IMR-90 (cell line): ENCODE results near the gene PIK3CB. TPM values are rescaled to one million over a fixed set of nuclear protein-coding genes. Genes with fewer than 3 reads are reported as not detected.

ENCODE experiments used
- ATAC-seq: fragments of 200-7000 bp; cut with Tn5 transposase; 2 replicates; pipeline ENCODE4 v1.9.1; 2020; ENCODE audit warnings: low read depth, mild to moderate bottlenecking, moderate library complexity
- BruUV-seq: library from RNA; stranded (reverse); fragments of 400-500 nt; replicated peaks from 2 replicates; lab custom pipeline; 2021; lab: Mats Ljungman, UMichigan
- CTCF ChIA-PET: fragments of 300-600 bp; formaldehyde crosslinking; extraction: SDS; loops from one replicate; lab custom pipeline; 2021; ENCODE audit warnings: antibody characterized with exemption; lab: Yijun Ruan, JAX
- POLR2A ChIA-PET: fragments of 300-600 bp; sonication (Branson Sonifier 250); formaldehyde crosslinking; loops from one replicate; lab custom pipeline; 2022; ENCODE audit warnings: antibody characterized with exemption; ENCODE audit not compliant: unreplicated experiment; lab: Charles Lee
- DNase-seq: peaks from one replicate; pipeline ENCODE4 v3.0.0; 2013
- H2AFZ ChIP-seq: replicated peaks from 2 replicates; pipeline ENCODE3; 2013; ENCODE audit warnings: low read length, mild to moderate bottlenecking; ENCODE audit not compliant: poor library complexity
- H2AK5ac ChIP-seq: 2 replicates; pipeline ENCODE4 v1.6.1; 2013; ENCODE audit warnings: low read depth, low read length, inconsistent platforms
- H2AK9ac ChIP-seq: replicated peaks from 2 replicates; pipeline ENCODE3; 2013; ENCODE audit warnings: mild to moderate bottlenecking, low read depth, low read length, moderate library complexity; ENCODE audit not compliant: poor library complexity
- H2BK120ac ChIP-seq: 2 replicates; pipeline ENCODE4 v1.6.1; 2013; ENCODE audit warnings: low read depth, low read length, inconsistent platforms
- H2BK15ac ChIP-seq: 3 replicates; pipeline ENCODE4 v1.6.1; 2013; ENCODE audit warnings: low read depth, low read length, inconsistent platforms
- H2BK20ac ChIP-seq: 2 replicates; pipeline ENCODE4 v1.6.1; 2013; ENCODE audit warnings: low read depth, mild to moderate bottlenecking, inconsistent platforms, low read length, moderate library complexity
- H2BK5ac ChIP-seq: 2 replicates; pipeline ENCODE4 v1.6.1; 2013; ENCODE audit warnings: mild to moderate bottlenecking, low read depth, low read length, inconsistent platforms; ENCODE audit not compliant: poor library complexity, severe bottlenecking
- H3K14ac ChIP-seq: replicated peaks from 2 replicates; pipeline ENCODE4 v1.6.1; 2013; ENCODE audit warnings: low read depth, low read length, inconsistent platforms
- H3K18ac ChIP-seq: 2 replicates; pipeline ENCODE4 v1.6.1; 2013; ENCODE audit warnings: low read depth, low read length, control low read depth
- H3K23ac ChIP-seq: 2 replicates; pipeline ENCODE4 v1.6.1; 2013; ENCODE audit warnings: low read depth, low read length, inconsistent platforms
- H3K27ac ChIP-seq: 2 replicates; pipeline ENCODE4 v1.5.1; 2013; ENCODE audit warnings: mild to moderate bottlenecking, control low read depth, low read length; ENCODE audit not compliant: insufficient read depth
- H3K27me3 ChIP-seq: 2 replicates; pipeline ENCODE4 v1.6.1; 2013; ENCODE audit warnings: low read length; ENCODE audit not compliant: control insufficient read depth, insufficient read depth
- H3K36me3 ChIP-seq: 2 replicates; pipeline ENCODE4 v1.6.1; 2013; ENCODE audit warnings: low read length, mixed read lengths; ENCODE audit not compliant: control insufficient read depth, insufficient read depth
- H3K4ac ChIP-seq: 2 replicates; pipeline ENCODE4 v1.6.1; 2013; ENCODE audit warnings: low read depth, low read length, inconsistent platforms
- H3K4me1 ChIP-seq: 2 replicates; pipeline ENCODE4 v1.6.1; 2013; ENCODE audit warnings: low read length, mixed read lengths; ENCODE audit not compliant: control insufficient read depth, insufficient read depth
- H3K4me2 ChIP-seq: 2 replicates; pipeline ENCODE4 v1.6.1; 2013; ENCODE audit warnings: low read depth, mild to moderate bottlenecking, control low read depth, low read length, moderate library complexity
- H3K4me3 ChIP-seq: 2 replicates; pipeline ENCODE4 v1.5.1; 2013; ENCODE audit warnings: low read depth, mild to moderate bottlenecking, control low read depth, low read length, moderate library complexity; ENCODE audit not compliant: insufficient read depth
- H3K56ac ChIP-seq: 2 replicates; pipeline ENCODE4 v1.6.1; 2013; ENCODE audit warnings: low read length, inconsistent platforms; ENCODE audit not compliant: insufficient read depth; ENCODE audit errors: extremely low read depth
- H3K79me1 ChIP-seq, 2 experiments: 2 replicates each; pipeline ENCODE4 v1.6.1; 2013; ENCODE audit warnings: low read length in 2 of 2, inconsistent platforms in 1 of 2, low read depth in 1 of 2
- H3K9ac ChIP-seq: 2 replicates; pipeline ENCODE4 v1.6.1; 2013; ENCODE audit warnings: low read depth, low read length, control low read depth
- H3K9me1 ChIP-seq: 2 replicates; pipeline ENCODE4 v1.6.1; 2013; ENCODE audit warnings: low read length, inconsistent platforms; ENCODE audit not compliant: insufficient read depth
- H3K9me3 ChIP-seq: 2 replicates; pipeline ENCODE4 v1.6.1; 2013; ENCODE audit warnings: low read length; ENCODE audit not compliant: control insufficient read depth, insufficient read depth
- H4K20me1 ChIP-seq: 2 replicates; pipeline ENCODE4 v1.6.1; 2013; ENCODE audit warnings: low read length, inconsistent platforms; ENCODE audit not compliant: insufficient read depth
- H4K5ac ChIP-seq: 2 replicates; pipeline ENCODE4 v1.6.1; 2013; ENCODE audit warnings: mild to moderate bottlenecking, low read depth, low read length, control low read depth
- H4K8ac ChIP-seq, 2 experiments: 2 replicates each; pipeline ENCODE4 v1.6.1; 2013; ENCODE audit warnings: low read depth in 2 of 2, low read length in 2 of 2, control low read depth in 1 of 2, inconsistent platforms in 1 of 2
- H4K91ac ChIP-seq: 2 replicates; pipeline ENCODE4 v1.6.1; 2013; ENCODE audit warnings: low read depth, low read length, inconsistent platforms; ENCODE audit not compliant: insufficient read depth
- BHLHE40 ChIP-seq: fragments of 150-350 bp; IDR thresholded peaks from 2 replicates; pipeline ENCODE4 v1.6.1; 2016; ENCODE audit warnings: mild to moderate bottlenecking, low read depth, low read length
- CEBPB ChIP-seq: IDR thresholded peaks from 2 replicates; pipeline ENCODE4 v1.6.1; 2012; ENCODE audit warnings: low read depth, low read length, improper control_type of control experiment
- CHD1 ChIP-seq: IDR thresholded peaks from 2 replicates; pipeline ENCODE4 v1.6.1; 2012; ENCODE audit warnings: low read depth, low read length, improper control_type of control experiment
- CTCF ChIP-seq: conservative IDR thresholded peaks from 2 replicates; pipeline ENCODE4 v1.5.1; 2012; ENCODE audit warnings: mild to moderate bottlenecking, low read depth, low read length, improper control_type of control experiment
- ELK1 ChIP-seq: fragments of 150-350 bp; IDR thresholded peaks from 2 replicates; pipeline ENCODE4 v1.6.1; 2016; ENCODE audit warnings: low read depth, mild to moderate bottlenecking, low read length, moderate library complexity, borderline replicate concordance
- FOS ChIP-seq: fragments of 150-350 bp; IDR thresholded peaks from 2 replicates; pipeline ENCODE4 v1.6.1; 2016; ENCODE audit warnings: low read depth, low read length
- MAFK ChIP-seq: IDR thresholded peaks from 2 replicates; pipeline ENCODE4 v1.6.1; 2012; ENCODE audit warnings: low read depth, low read length, improper control_type of control experiment
- MAZ ChIP-seq: IDR thresholded peaks from 2 replicates; pipeline ENCODE4 v1.6.1; 2012; ENCODE audit warnings: low read depth, mild to moderate bottlenecking, low read length, improper control_type of control experiment, moderate library complexity, borderline replicate concordance
- MXI1 ChIP-seq: IDR thresholded peaks from 2 replicates; pipeline ENCODE4 v1.6.1; 2012; ENCODE audit warnings: low read depth, mild to moderate bottlenecking, low read length, moderate library complexity, borderline replicate concordance
- NFE2L2 ChIP-seq: fragments of 150-350 bp; IDR thresholded peaks from 2 replicates; pipeline ENCODE4 v1.6.1; 2016; ENCODE audit warnings: low read depth, mild to moderate bottlenecking, low read length
- POLR2A ChIP-seq: IDR thresholded peaks from 2 replicates; pipeline ENCODE4 v1.6.1; 2012; ENCODE audit warnings: mild to moderate bottlenecking, low read depth, low read length
- RAD21 ChIP-seq: IDR thresholded peaks from 2 replicates; pipeline ENCODE4 v1.6.1; 2012; ENCODE audit warnings: low read length, improper control_type of control experiment
- RCOR1 ChIP-seq: IDR thresholded peaks from 2 replicates; pipeline ENCODE4 v1.6.1; 2012; ENCODE audit warnings: mild to moderate bottlenecking, low read length, improper control_type of control experiment; ENCODE audit not compliant: insufficient replicate concordance
- RFX5 ChIP-seq: IDR thresholded peaks from 2 replicates; pipeline ENCODE4 v1.8.0; 2012; ENCODE audit warnings: low read depth, mild to moderate bottlenecking, low read length, moderate library complexity
- SMC3 ChIP-seq: fragments of 150-350 bp; IDR thresholded peaks from 2 replicates; pipeline ENCODE4 v1.6.1; 2016; ENCODE audit warnings: low read depth, mild to moderate bottlenecking, antibody characterized with exemption, low read length, moderate library complexity
- WGBS, 2 experiments: methylation state at CpG; one replicate each; pipeline versions ENCODE4 v1.1.5 to v1.1.7; 2013; ENCODE audit warnings: missing lambda C conversion rate in 2 of 2; ENCODE audit not compliant: insufficient read length in 1 of 2; ENCODE audit errors: extremely low coverage in 2 of 2; 5-methylcytosine and 5-hydroxymethylcytosine counted together
- dilution Hi-C: fragments of 300-500 bp; cut with HindIII; formaldehyde crosslinking; loops from one replicate; pipeline ENCODE4 v1.14.3; 2018; ENCODE audit warnings: low sequenced_read_pairs; ENCODE audit not compliant: unreplicated experiment
- in situ Hi-C: fragments of 300-500 bp; cut with MboI; formaldehyde crosslinking; loops from 3 replicates; pipeline ENCODE4 v1.14.3; 2019; ENCODE audit warnings: low sequenced_read_pairs, inconsistent platforms, mixed read lengths
- intact Hi-C: fragments of 100-400 bp; cut with micrococcal nuclease; formaldehyde crosslinking; loops from 2 replicates; pipeline ENCODE4 v1.10.0; 2022
- polyA plus RNA-seq, 3 experiments: library from polyadenylated mRNA; depleted of rRNA; stranded (reverse); fragments of >200 nt; gene quantifications; 2 replicates each; pipeline ENCODE4 v1.2.3, GENCODE V29; 2012; ENCODE audit warnings: low replicate concordance in 1 of 3
- total RNA-seq: library from RNA; depleted of rRNA; stranded (reverse); fragments of >200 nt; gene quantifications from 2 replicates; pipeline ENCODE4 v1.2.3, GENCODE V29; 2012
- TF ChIP-seq, protein P1 (sequence below): fragments of 150-350 bp; IDR thresholded peaks from 2 replicates; pipeline ENCODE4 v1.6.1; 2017; ENCODE audit warnings: mild to moderate bottlenecking, antibody characterized with exemption, low read length, low read depth

The PIK3CB gene
- total and polyA plus RNA-seq, 2 of the 4 experiments (the other 2 are of a cell fraction), result 6.3 to 6.8 TPM

DNA sequence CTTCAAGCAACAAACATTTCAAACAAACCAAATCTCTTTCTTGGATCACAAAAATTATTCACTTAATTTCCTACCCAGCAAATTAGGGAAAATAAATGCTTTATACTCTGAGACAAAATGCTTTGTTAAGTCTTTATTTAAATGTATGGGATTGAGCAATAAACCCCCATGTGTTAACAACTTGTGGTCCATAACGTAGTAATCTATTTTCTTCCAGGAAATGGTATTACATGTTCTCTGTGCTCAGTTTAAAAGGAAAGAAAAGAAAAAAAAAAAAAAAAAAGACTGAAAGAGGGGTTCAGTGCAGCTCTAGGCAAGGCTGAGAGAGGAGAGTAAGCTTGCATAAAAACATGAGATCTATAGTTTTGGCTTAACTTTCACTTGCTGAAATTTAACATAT, 102.3 kb downstream of the PIK3CB start:
- no peak for ATAC-seq
- no peaks in the 10 kb centered on the region for H3K27me3 ChIP-seq

More for the DNA sequence above, 102.3 kb downstream of the PIK3CB start:
- Histone ChIP-seq H3K18ac (no peak overlapping the region), H2AK9ac (no peak overlapping the region), H3K14ac (no peak overlapping the region), H3K9ac (no peak overlapping the region), H2BK120ac (no peak overlapping the region), H3K4ac (no peak overlapping the region), H2BK15ac (no peak overlapping the region), H3K4me2 (no peak overlapping the region), H3K9me1 (no peaks in the 10 kb centered on the region), H3K79me1 (no peaks in the 10 kb centered on the region), H2BK20ac (no peak overlapping the region), H4K20me1 (no peaks in the 10 kb centered on the region), H3K4me1 (no peaks in the 10 kb centered on the region), H4K8ac (no peak overlapping the region), H4K5ac (no peak overlapping the region), H3K56ac (no peak overlapping the region), H4K91ac (no peak overlapping the region), H3K4me3 (no peak overlapping the region), H2AFZ (no peak overlapping the region), H3K23ac (no peak overlapping the region), H2AK5ac (no peak overlapping the region), H3K9me3 (no peaks in the 10 kb centered on the region), H3K27ac (no peak overlapping the region), H2BK5ac (no peak overlapping the region), H3K36me3 (no peaks in the 10 kb centered on the region)
- ChIA-PET CTCF (no interaction called here), POLR2A (no interaction called here)
- in situ Hi-C loops (no loop called here), intact Hi-C loops (no loop called here), dilution Hi-C loops (no loop called here)
- no peak for DNase-seq
- no CpG with 5 or more reads among the region's 1 CpG for WGBS, 2 experiments
- BruUV-seq, result no TSS peak
- TF ChIP-seq RAD21 (no peak), FOS (no peak), BHLHE40 (no peak), MAZ (no peak), CHD1 (no peak), SMC3 (no peak), MXI1 (no peak), ELK1 (no peak), CTCF (no peak), NFE2L2 (no peak), POLR2A (no peak), CEBPB (no peak), RFX5 (no peak), RCOR1 (no peak), MAFK (no peak)
- TF ChIP-seq, protein P1, sequence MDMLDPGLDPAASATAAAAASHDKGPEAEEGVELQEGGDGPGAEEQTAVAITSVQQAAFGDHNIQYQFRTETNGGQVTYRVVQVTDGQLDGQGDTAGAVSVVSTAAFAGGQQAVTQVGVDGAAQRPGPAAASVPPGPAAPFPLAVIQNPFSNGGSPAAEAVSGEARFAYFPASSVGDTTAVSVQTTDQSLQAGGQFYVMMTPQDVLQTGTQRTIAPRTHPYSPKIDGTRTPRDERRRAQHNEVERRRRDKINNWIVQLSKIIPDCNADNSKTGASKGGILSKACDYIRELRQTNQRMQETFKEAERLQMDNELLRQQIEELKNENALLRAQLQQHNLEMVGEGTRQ, result no peak
